ENCODE data around the gene SMAD6.

DNA sequence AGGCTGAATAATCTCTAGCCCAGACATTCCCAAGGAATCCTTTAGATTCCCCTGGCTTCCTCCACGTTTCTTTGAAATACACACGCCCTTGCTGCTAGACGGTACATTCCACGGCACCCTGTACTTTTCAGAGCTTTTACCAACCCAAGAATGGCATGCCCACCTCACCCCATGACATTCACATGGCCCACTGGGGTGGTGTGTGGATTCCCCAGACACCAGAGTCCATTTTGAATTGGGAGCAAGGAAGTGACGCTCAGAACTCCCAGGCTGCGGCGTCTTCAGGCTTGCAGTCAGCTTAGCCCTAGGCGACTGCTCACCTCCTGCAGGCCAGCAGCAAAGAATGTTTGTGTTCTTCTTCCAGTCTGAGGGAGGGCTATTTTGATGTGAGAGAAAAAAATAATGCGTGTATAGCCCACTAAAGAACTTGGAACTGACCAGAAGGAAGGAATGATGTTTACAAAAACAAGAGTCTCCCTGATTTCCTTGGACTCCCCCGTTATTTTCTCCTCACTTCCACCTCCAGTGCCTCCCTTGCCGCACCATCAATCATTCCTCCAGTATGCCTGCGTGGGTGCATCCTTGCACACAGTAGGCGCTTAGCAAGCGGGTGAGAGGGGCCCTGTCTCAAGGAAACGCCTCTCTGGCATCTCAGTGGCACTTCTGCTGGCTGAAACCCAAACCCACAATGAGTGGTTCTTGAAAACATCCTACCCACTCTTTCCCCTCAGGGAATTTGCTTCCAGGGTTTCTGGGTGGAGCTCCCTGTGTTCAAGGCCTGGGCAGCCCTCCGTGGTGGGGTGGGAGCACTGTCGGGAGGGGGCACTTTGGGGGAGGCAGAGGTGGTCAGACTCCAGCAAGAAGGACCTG is 59.9 kb downstream of the SMAD6 start:
- TF ChIP-seq RFX5 (IDR thresholded peaks at IDR 0.05; ENCODE audit: low read length) (no peak), YY1 (IDR thresholded peaks at IDR 0.05; ENCODE audit: low read depth) (no peak), CTCF (IDR thresholded peaks at IDR 0.05) (no peak), REST (IDR thresholded peaks at IDR 0.05; ENCODE audit: low read depth, low read length) (no peak), MEF2A (IDR thresholded peaks at IDR 0.05; ENCODE audit: borderline replicate concordance, low read depth) (no peak), EP300 (IDR thresholded peaks at IDR 0.05; ENCODE audit: borderline replicate concordance in 1 of 2, low read depth in 1 of 2, low read length in 1 of 2) (no peak), TAF1 (IDR thresholded peaks at IDR 0.05; ENCODE audit: borderline replicate concordance, low read depth, low read length) (no peak), EZH2phosphoT487 (IDR thresholded peaks at IDR 0.05; ENCODE audit: borderline replicate concordance, low read depth) (no peak), MXI1 (IDR thresholded peaks at IDR 0.05; ENCODE audit: low read depth, low read length) (no peak), SMC3 (IDR thresholded peaks at IDR 0.05; ENCODE audit: low read depth, low read length) (no peak), GABPA (IDR thresholded peaks at IDR 0.05; ENCODE audit: low read depth) (no peak)
- TF ChIP-seq, protein P1, sequence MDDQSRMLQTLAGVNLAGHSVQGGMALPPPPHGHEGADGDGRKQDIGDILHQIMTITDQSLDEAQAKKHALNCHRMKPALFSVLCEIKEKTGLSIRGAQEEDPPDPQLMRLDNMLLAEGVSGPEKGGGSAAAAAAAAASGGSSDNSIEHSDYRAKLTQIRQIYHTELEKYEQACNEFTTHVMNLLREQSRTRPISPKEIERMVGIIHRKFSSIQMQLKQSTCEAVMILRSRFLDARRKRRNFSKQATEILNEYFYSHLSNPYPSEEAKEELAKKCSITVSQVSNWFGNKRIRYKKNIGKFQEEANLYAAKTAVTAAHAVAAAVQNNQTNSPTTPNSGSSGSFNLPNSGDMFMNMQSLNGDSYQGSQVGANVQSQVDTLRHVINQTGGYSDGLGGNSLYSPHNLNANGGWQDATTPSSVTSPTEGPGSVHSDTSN (IDR thresholded peaks at IDR 0.05): no peak; the same call in 1 of the 2 replicates
- TF ChIP-seq, protein P2, sequence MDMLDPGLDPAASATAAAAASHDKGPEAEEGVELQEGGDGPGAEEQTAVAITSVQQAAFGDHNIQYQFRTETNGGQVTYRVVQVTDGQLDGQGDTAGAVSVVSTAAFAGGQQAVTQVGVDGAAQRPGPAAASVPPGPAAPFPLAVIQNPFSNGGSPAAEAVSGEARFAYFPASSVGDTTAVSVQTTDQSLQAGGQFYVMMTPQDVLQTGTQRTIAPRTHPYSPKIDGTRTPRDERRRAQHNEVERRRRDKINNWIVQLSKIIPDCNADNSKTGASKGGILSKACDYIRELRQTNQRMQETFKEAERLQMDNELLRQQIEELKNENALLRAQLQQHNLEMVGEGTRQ (IDR thresholded peaks at IDR 0.05; ENCODE audit: borderline replicate concordance, low read depth, low read length): no peak
- TF ChIP-seq, protein P3, sequence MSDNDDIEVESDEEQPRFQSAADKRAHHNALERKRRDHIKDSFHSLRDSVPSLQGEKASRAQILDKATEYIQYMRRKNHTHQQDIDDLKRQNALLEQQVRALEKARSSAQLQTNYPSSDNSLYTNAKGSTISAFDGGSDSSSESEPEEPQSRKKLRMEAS (IDR thresholded peaks at IDR 0.05; ENCODE audit: low read depth): no peak

Measured in SK-N-SH (cell line).